ENCODE results near the gene TXNRD1. TPM values are rescaled to one million over a fixed set of nuclear protein-coding genes. Genes with fewer than 3 reads are reported as not detected.
"Not testable (repeated sequence)": the region's sequence is repeated elsewhere in the genome, so short reads cannot be mapped to it uniquely, and the experiment has no call there.

The TXNRD1 gene
- total RNA-seq, 1 experiment from 2014 or later: 72.8 TPM

DNA sequence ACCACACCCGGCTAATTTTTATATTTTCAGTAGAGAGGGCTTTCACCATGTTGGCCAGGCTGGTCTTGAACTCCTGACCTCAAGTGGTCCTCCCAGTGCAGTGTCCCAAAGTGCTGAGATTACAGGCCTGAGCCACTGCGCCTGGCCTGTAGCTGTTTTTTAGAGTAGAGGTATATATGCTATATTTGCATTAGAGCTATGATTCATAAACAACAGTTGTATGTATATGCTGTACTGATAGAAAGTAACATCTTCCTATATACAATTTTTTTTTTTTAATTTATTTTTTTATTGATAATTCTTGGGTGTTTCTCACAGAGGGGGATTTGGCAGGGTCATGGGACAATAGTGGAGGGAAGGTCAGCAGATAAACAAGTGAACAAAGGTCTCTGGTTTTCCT is 107.0 kb downstream of the TXNRD1 start:
- not testable (repeated sequence) for H3K4me1 ChIP-seq; H3K9me3 ChIP-seq (replicated peaks); H3K4me3 ChIP-seq; DNase-seq; H3K27ac ChIP-seq; H3K27me3 ChIP-seq
- H3K36me3 ChIP-seq: peaks cover 60% of the 10 kb centered on the region

DNA sequence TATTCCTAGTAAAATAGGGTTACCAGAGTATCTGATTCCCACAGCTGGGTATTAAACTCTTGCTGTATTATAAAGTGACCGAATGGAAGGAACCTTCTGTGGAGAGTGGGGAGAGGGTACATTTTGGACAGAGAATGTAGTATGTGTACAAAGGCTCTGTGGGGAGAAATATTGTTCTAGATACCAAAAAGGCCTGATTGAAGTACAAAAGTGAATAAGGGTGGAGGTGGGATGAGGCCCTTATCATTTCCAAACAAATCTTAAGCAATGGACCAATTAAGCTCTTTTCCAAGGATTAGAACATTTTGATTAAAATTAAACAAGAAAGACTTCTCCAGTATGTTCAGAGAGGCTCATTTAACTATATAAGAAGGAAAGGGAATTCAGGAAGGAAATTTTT is 108.3 kb downstream of the TXNRD1 start:
- Histone ChIP-seq H3K27ac (no peak overlapping the region), H3K9me3 (replicated peaks) (no peaks in the 10 kb centered on the region), H3K4me1 (no peaks in the 10 kb centered on the region), H3K4me3 (no peak overlapping the region), H3K36me3 (peaks cover 66% of the 10 kb centered on the region), H3K27me3 (no peaks in the 10 kb centered on the region)
- DNase-seq: no peak

DNA sequence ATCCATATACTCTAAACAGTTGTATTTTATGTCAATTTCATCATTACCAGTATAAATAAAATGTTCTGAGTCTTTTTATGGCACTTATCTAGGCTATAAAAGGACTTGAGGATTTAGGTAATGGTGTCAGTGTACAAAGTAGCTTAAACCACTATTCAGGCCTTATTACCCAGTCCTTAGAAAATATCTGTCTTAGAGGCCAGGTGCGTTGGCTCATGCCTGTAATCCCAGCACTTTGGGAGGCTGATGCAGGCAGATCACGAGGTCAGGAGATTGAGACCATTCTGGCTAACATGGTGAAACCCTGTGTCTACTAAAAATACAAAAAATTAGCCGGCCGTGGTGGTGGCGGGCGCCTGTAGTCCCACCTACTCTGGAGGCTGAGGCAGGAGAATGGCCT is 112.7 kb downstream of the TXNRD1 start:
- H3K4me3 ChIP-seq; H3K9me3 ChIP-seq (replicated peaks); H3K27me3 ChIP-seq; H3K27ac ChIP-seq; DNase-seq; H3K4me1 ChIP-seq: not testable (repeated sequence)
- H3K36me3 ChIP-seq: peaks cover 48% of the 10 kb centered on the region

DNA sequence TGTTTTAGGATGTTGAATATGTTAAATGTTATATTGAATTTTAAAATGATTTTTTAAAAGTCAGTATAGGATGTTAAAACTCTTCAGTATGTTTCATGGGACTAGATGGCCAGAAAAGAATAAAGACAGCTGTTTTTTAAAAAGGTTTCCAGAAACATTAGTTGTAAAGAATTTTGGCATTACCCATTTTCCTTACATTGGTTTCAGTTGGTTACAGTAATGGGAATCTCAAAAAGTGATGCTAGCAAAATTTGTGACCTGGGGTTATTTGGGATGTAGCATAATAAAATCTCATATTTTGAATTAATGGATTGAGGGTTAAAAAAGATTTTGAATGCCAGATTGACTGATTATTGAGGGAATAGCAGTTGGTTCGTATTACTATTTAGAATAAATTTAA is 113.2 kb downstream of the TXNRD1 start:
- H3K27ac ChIP-seq: no peak overlapping the region
- H3K27me3 ChIP-seq: no peaks in the 10 kb centered on the region
- H3K4me3 ChIP-seq: no peak overlapping the region
- no peak for DNase-seq
- H3K9me3 ChIP-seq (replicated peaks): no peaks in the 10 kb centered on the region
- H3K4me1 ChIP-seq: no peaks in the 10 kb centered on the region
- peaks cover 49% of the 10 kb centered on the region for H3K36me3 ChIP-seq

DNA sequence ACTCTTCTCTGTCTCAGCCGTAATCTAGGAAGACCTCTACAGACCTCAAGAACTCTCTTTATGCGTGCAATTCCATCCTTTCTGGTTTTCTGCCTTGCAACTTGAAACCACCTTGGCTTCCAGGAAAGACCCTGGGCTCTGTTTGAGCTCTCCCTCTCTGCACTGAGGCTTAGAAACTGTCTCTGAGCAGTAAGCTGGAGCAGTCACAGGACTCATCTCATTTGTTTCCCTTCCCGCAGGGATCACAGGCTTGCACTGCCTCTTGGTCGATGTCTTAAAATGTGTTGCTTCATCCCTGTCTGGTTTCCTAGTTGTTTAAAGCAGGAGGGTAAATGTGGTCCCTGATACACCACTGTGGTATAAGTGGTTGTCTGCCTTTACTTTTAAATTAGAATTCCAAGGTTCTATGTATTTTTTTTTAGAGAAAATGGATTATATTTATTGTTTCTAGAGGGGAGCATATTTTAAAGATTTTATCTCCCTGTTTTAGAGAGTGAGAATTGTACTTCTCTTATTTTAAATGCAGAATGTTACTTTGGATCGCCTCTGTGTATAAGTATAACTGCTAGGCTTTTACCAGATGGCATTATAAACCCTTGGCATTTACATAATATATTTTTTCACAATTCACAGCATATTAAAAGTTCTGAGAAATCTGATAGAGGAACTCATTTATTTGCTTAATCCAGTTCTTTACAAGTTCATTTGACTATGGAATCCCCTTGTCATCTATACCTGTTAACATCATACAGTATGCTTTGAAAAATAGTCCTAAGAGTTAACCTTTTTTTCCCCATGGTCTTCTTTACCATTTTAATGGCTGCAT is 114.3 kb downstream of the TXNRD1 start:
- Histone ChIP-seq H3K4me1 (no peaks in the 10 kb centered on the region), H3K36me3 (peaks cover 51% of the 10 kb centered on the region), H3K27ac (no peak overlapping the region), H3K27me3 (no peaks in the 10 kb centered on the region), H3K9me3 (replicated peaks) (no peaks in the 10 kb centered on the region), H3K4me3 (no peak overlapping the region)
- no peak for DNase-seq

DNA sequence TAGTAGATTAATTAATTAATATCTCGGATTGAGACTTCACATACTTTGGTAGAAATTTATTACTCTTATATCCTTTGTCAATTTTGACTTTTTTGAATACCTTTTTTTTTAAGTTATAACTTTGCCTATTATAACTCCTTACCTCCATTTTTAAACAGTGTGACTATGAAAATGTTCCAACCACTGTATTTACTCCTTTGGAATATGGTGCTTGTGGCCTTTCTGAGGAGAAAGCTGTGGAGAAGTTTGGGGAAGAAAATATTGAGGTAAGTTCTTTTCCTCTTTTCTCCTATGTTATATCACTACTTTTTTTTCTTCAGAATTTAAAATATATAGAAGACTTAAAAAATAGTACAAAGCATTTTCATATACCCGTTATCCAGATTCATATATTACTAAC is 115.8 kb downstream of the TXNRD1 start:
- peaks cover 44% of the 10 kb centered on the region for H3K36me3 ChIP-seq
- H3K4me3 ChIP-seq: no peak overlapping the region
- no peaks in the 10 kb centered on the region for H3K27me3 ChIP-seq
- no peak overlapping the region for H3K27ac ChIP-seq
- no peaks in the 10 kb centered on the region for H3K4me1 ChIP-seq
- no peaks in the 10 kb centered on the region for H3K9me3 ChIP-seq (replicated peaks)
- DNase-seq: no peak

DNA sequence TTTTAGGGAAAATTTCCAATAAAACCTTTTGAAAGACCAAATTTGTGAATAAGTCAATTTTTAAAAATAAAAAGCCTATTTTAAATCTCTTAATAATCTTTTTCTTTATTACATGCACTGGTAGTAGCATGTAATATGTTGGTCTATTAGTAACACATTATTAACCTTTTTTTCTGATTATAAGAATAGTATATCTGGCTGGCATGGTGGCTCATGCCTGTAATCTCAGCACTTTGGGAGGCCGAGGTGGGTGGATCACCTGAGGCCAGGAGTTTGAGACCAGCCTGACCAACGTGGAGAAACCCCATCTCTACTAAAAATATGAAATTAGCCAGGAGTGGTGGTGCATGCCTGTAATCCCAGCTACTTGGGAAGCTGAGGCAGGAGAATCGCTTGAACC is 116.7 kb downstream of the TXNRD1 start:
- H3K36me3 ChIP-seq: peaks cover 36% of the 10 kb centered on the region
- H3K4me3 ChIP-seq; H3K27ac ChIP-seq; H3K9me3 ChIP-seq (replicated peaks); H3K27me3 ChIP-seq; H3K4me1 ChIP-seq; DNase-seq: not testable (repeated sequence)

DNA sequence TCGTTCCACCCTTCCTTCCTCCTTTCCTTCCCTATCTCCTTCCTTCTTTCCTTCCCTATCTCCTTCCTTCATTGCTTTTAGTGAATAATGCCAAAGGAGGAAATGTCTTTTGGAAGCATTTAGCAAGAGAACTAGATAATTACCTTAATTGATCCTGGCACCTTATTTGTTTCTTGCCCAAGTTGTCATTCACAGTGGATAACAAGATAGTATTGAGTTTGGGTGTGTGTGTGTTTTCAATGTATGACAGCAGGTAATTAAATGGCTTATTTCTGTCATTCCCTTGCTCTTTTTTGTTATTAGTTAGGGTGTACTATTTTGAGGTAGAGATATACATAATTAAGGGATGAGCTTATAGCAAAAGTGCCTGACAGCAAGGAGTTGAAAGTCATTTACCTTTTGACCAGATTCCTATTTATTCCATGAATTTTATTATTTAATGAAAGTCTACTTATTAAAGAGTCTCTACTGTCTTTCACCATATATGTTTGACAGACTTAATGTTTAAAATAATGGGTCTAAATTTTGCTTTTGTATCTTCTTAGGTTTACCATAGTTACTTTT is 118.2 kb downstream of the TXNRD1 start:
- H3K27me3 ChIP-seq: no peaks in the 10 kb centered on the region
- no peak overlapping the region for H3K27ac ChIP-seq
- no peak overlapping the region for H3K4me3 ChIP-seq
- no peak for DNase-seq
- H3K9me3 ChIP-seq (replicated peaks): no peaks in the 10 kb centered on the region
- H3K36me3 ChIP-seq: peaks cover 24% of the 10 kb centered on the region
- H3K4me1 ChIP-seq: no peaks in the 10 kb centered on the region

DNA sequence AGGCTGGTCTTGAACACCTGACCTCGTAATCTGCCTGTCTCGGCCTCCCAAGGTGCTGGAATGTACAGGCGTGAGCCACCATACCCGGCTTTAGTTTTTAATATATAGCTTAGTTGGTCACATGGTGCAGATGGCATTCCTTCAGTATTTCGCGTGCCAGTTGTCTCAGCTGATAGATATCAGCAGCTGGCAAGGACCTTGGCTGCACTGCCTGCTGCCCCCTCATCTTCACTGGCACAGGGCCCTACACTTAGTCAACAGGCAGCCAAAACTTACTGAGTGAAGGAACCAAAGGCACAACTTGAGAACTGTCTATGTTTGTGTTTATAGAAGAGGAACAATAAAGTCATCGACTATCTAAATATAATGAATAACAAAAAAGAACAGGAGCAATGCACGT is 119.0 kb downstream of the TXNRD1 start:
- Histone ChIP-seq H3K9me3 (replicated peaks) (no peaks in the 10 kb centered on the region), H3K27ac (no peak overlapping the region), H3K4me3 (no peak overlapping the region), H3K4me1 (no peaks in the 10 kb centered on the region), H3K36me3 (peaks cover 29% of the 10 kb centered on the region), H3K27me3 (no peaks in the 10 kb centered on the region)
- DNase-seq: no peak

DNA sequence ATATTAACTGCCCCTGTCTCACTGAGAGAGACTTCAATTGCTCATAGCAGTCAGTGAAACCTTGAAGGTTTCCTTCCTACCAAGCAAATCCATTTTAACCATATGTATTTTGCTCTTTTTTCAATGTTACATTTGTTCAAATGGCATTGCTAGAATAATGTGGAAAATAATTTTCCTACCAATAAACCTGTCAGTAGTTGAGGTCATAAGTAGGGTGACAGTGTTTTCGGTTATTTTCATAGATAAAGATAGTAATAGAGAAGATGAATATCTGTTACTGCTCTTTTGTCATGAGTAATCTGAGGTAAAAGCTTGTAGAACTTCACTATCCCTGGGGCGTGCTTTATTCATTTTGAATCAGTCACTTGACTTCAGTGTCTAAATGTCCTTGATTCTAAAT is 120.5 kb downstream of the TXNRD1 start:
- H3K36me3 ChIP-seq: peaks cover 35% of the 10 kb centered on the region

DNA sequence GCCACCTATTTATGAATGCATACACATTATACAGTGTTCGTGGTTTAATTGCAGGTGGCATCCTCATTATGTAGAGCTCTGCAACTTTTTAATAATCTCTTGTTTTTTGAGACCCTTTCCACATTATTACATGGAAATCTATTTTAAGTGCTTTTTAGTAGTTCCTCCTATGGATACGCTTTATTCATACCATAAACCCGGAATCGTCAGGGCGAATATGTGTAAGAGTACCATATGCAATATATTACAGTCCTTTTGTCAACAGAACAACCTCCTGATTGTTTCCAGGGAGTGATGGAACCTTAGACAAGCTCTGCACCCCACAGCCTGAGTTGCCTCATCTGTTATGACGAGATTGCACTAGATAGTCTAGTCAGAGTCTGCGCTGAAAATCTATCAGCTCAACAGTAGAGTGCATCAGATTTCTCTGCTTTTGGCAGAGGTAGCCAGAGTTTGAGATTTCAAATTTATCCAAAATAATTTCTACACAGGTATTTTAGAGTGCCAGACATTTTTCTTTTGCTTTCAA is 121.5 kb downstream of the TXNRD1 start:
- Histone ChIP-seq H3K9me3 (replicated peaks) (no peaks in the 10 kb centered on the region), H3K4me3 (no peak overlapping the region), H3K36me3 (peaks cover 37% of the 10 kb centered on the region), H3K27me3 (no peaks in the 10 kb centered on the region), H3K4me1 (no peaks in the 10 kb centered on the region), H3K27ac (no peak overlapping the region)
- DNase-seq: no peak

More for the DNA sequence above, 120.5 kb downstream of the TXNRD1 start:
- DNase-seq: no peak
- H3K4me3 ChIP-seq: no peak overlapping the region
- H3K4me1 ChIP-seq: no peaks in the 10 kb centered on the region
- no peaks in the 10 kb centered on the region for H3K27me3 ChIP-seq
- H3K27ac ChIP-seq: no peak overlapping the region
- no peaks in the 10 kb centered on the region for H3K9me3 ChIP-seq (replicated peaks)

DNA sequence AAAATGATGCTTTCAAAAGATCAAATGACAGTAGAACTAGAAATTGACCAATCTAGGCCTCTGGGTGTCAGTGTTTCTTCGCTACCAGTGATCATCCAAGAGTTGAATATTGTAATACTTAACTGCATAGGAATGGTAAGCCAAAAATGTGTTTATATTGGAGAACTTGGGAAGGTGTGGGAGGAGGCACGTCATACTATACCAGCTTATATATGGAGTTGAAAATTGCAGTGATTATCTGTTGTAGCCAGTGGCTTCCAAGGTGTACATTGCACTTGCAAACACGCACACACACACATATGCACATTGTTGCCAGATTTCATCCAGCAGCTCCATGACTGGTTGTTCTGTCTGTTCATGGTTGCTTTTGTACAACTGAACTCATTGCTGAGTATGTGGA is 124.1 kb downstream of the TXNRD1 start:
- peaks cover 27% of the 10 kb centered on the region for H3K36me3 ChIP-seq
- no peak overlapping the region for H3K27ac ChIP-seq

DNA sequence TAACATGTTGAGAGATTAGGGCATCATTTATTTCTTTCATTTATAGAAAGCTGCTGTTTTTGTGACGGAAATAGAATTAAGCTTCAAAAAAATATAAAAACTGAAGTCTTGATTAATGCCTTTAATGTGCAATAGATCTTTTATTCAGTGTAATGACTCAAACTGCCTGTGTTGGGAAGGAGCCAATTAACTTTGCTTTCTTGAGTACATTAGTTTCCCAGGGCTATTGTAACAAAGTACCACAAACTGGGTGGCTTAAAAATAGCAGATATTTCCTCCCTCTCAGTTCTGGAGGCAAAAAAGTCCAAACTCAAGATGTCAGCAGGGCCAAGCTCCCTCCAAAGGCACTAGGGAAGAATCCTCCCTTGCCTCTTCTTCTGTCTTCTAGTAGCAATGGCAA is 124.6 kb downstream of the TXNRD1 start:
- H3K4me3 ChIP-seq: no peak overlapping the region
- H3K27ac ChIP-seq: no peak overlapping the region
- DNase-seq: no peak
- H3K36me3 ChIP-seq: peaks cover 24% of the 10 kb centered on the region
- no peaks in the 10 kb centered on the region for H3K27me3 ChIP-seq
- no peaks in the 10 kb centered on the region for H3K9me3 ChIP-seq (replicated peaks)
- no peaks in the 10 kb centered on the region for H3K4me1 ChIP-seq

More for the DNA sequence above, 124.1 kb downstream of the TXNRD1 start:
- DNase-seq: no peak
- H3K4me3 ChIP-seq: no peak overlapping the region
- H3K9me3 ChIP-seq (replicated peaks): no peaks in the 10 kb centered on the region
- no peaks in the 10 kb centered on the region for H3K4me1 ChIP-seq
- H3K27me3 ChIP-seq: no peaks in the 10 kb centered on the region

DNA sequence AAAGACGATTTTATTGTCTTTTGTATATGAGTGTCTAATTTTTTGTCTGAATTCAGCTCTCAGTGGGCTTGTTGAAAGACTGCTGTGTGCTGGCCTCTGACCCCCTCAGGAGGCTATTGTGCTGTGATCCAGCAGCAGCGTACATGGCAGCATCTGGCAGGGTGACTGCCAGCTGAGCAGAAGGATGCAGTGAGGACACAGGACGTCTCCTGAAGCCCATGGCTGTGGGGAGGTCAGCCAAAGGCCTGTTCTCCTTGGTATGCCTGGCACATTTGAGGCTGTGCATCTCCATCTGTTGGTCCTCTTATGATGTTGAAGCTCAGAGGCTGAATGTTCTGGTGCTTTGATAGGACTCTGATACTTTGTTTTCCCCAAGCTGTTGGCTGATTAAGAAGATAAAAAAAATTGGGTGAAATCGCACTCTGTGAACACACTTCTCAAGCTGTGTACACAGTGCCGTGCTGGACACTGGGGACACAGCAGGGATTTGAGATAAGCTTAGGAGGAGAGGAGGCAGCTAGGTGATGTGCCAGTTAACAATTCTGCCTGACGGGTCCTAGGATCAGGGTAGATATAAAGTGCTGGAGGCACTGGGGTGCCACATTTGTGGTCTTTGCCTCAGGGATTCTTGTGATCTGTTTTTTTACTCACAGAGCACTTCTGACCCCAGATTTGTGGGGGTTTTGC is 125.5 kb downstream of the TXNRD1 start:
- H3K4me1 ChIP-seq: no peaks in the 10 kb centered on the region
- H3K4me3 ChIP-seq: no peak overlapping the region
- no peaks in the 10 kb centered on the region for H3K9me3 ChIP-seq (replicated peaks)
- H3K27ac ChIP-seq: no peak overlapping the region
- peaks cover 24% of the 10 kb centered on the region for H3K36me3 ChIP-seq
- no peak for DNase-seq
- H3K27me3 ChIP-seq: no peaks in the 10 kb centered on the region

DNA sequence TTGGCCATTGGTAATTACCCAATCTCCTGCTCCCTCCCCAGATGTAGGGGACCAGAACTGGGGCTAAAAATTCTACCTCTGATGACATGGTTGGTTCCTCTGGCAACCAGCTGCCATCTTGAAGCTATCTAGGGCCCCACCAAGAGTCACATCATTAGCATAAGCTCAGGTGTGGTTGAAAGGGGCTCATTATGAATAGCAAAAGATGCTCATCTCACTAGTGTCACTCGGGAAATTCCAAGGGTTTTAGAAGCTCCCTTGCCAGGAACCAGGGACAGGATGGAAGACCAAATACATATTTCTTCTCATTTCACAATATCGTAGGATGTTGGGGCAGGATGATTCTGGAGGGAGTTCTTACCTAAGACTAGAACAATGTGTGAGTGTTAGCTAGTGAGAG is 126.6 kb downstream of the TXNRD1 start:
- no peaks in the 10 kb centered on the region for H3K27me3 ChIP-seq
- H3K27ac ChIP-seq: no peak overlapping the region
- no peak for DNase-seq

More for the DNA sequence above, 126.6 kb downstream of the TXNRD1 start:
- no peak overlapping the region for H3K4me3 ChIP-seq
- H3K36me3 ChIP-seq: peaks cover 24% of the 10 kb centered on the region
- H3K9me3 ChIP-seq (replicated peaks): no peaks in the 10 kb centered on the region
- H3K4me1 ChIP-seq: no peaks in the 10 kb centered on the region
